DMS79 treated with DMSO at 0.1 percent for 48 hours (cell line): Measurements from ENCODE around the gene SECISBP2.

Experiments
- DNase-seq: peaks from one replicate; lab custom pipeline; 2025; lab: John Stamatoyannopoulos, UW

Gene SECISBP2

DNA sequence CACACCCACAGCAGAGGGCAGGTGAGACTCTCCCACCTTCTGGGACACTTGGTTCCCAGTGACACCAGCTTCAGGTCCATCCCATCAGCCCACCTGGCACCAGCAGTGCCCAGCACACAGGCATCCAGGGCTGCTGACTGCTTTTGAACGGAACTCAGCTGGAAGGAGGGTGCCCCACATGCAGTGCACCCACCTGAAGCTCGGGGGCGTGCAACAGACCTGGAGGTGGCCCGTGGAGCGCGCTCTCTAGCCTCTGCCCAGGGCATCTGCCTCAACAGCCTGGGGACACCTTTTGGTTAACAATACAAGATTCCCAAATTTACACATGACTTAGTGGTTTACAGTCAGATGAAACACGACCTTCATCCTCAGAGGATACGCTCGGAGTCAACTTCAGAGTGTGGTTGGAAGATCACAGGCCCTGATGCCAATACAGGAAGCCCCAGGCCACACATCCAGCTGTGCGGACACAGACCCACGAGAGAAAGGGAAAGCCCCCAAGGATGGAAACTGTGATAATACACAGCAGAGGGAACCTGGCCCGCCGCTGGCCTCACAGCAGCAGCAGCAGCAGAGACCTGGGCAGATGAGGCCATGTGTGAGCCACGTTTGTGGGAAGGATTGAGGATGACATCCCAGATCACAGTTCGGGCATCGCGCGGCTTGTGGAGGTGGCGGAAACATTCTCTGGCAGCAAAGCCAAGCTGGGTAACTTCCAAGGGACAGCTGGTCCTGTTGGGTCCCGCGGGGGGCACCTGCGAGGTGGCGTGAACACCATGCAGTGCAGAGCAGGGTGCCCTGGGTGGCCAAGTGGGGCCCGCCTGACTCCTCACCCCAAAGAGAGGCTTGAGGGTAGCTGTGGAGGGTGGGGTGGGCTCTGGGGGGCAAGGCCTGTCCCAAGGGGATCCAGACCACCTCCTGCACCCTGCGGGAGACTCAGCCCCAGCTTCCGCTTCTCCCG lies 64.0 kb downstream of the SECISBP2 start:
- DNase-seq, result no peak

DNA sequence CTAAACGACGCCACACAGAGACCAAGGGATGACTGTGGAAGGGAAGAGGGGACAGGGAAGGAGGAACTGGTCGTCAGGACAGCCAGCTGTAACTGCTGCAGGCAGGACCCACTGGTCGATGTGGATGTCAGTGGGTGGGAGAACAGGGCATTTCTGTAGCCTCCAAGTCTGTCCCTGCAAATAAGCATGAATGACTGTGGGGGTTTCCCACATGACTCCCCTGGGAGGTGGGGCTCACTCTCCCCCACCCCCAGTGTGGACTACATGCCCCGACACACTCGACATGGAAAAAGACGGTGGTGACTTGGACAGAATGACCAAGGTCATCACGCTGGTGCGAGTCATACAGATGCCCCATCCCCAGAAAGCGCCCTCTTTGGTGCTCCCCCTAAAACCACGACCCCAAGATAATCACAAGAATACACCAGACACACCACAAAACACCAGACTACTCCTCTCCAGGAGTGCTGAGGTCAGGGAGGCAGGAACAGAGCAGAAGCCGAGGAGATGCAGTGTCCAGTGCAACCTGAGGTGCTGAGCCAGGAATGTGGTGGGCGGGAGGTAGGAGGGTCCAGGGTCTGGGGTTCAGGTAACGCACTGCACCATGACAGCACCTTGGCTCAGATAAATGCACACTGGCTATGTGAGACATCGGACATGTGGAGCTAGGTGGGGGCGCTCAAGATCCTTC lies 64.9 kb downstream of the SECISBP2 start:
- no peak for DNase-seq

DNA sequence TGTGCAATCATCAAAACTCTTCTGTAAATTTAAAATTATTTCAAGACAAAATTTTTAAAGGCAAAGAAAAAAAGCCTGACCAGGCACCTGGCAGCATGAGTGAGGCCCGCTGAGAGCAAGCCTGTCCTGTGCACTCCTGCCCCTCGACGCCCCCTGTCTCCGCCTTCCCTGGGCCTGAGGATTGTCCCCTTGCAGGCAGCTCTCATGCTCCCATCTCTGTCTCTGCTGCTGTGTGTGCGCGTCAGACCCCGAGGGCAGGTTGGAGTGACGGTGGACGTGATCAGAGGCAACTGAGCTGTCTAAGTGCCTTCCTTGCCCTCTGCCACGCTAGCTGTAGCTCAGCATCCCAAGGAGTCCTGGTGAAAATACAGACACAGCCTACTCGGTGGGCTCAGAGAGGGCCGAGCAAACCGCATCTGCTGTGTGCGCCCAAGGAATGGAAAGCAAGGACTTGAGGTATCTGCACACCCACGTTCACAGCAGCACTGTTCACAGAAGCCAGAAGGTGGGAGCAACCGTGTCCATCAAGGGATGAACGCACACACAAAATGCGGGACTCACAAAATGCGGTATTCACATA lies 65.5 kb downstream of the SECISBP2 start:
- no peak for DNase-seq

DNA sequence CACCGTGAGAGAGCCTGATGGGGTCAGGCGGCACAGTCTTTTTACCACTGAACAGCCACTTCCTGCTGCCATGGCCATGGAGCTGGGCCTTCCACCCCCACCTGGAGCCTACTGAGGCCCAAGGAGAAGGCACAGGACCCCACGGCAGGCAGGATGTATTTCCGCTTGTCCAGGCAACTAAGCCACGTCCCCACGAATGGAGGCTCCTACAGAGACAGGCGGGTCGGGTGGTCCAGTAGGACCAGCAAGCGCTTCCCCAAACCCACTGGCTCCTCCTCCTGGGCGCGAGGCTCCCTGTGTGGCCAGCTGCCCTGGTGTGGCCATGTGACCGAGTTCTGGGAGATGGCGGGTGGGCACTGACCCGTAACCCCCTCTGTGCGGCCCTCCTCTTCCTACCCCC lies 66.5 kb downstream of the SECISBP2 start:
- no peak for DNase-seq

DNA sequence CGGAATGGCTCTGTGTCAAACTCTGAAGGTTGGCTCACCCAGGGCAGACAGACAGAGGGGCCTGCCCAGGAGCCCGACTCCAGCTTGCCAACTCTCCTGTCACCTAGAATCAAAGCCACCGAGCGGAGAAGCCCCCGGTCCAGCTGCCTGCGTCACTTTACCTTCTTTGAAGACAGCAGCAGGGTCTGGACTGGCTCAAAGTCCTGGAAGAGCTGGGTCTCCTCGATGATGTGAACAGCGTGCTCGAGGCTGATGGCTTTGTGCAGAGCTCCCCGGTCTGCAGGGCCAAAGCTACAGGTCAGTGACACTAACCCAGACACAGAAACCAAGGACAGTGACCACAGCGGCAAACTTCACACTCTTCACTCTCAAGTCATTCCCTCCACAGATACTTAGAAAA lies 67.9 kb downstream of the SECISBP2 start:
- DNase-seq, result no peak

DNA sequence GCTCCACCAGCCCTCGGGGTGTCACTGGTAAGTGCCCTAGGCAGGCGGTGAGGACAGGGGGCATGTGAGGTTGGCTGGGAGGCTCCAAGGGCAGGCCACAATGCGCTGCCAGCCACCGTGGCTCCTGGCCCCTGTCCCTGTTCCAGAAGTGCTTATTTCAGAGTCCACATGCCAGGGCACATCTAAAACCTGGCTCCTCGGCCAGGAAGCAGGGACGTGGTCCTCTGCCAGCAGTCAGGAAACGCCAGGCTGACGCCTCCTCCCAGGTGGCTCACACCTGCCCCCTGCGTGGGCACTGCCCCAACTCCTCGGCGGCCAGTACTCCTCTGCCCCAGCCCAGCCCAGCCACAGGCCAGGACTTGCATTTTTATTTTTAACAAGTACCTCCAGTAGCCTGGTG lies 68.5 kb downstream of the SECISBP2 start:
- DNase-seq, result no peak

DNA sequence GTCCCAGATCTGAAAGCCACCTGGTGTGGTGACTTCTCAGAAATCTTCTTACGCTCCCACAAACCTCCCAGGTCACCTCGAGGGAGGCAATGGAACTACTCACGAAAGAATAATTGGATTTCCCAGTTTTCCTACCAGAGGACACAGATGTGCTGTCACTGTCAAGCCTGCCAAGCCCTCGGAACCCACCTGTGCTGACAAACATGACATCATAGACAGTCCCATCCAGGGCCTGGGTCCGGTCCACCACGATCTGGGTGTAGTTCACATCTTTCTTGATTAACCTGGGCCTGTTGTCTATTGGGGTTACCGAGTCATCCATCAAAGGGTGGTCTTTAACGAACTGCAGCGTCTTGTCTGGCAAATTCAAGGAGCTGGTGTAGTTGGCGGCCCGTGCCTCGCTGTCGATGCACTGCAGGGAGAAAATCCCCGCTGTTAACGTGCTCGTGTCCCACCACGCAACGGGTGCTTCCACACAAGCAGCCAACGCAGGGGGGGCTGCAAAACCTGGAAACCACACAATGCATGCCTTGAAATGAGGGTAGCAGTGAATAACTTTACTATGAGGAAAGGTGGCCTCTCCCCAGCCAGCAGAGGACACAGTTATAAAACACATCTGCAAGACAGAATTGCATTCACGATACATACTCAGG lies 69.0 kb downstream of the SECISBP2 start:
- DNase-seq, result no peak

DNA sequence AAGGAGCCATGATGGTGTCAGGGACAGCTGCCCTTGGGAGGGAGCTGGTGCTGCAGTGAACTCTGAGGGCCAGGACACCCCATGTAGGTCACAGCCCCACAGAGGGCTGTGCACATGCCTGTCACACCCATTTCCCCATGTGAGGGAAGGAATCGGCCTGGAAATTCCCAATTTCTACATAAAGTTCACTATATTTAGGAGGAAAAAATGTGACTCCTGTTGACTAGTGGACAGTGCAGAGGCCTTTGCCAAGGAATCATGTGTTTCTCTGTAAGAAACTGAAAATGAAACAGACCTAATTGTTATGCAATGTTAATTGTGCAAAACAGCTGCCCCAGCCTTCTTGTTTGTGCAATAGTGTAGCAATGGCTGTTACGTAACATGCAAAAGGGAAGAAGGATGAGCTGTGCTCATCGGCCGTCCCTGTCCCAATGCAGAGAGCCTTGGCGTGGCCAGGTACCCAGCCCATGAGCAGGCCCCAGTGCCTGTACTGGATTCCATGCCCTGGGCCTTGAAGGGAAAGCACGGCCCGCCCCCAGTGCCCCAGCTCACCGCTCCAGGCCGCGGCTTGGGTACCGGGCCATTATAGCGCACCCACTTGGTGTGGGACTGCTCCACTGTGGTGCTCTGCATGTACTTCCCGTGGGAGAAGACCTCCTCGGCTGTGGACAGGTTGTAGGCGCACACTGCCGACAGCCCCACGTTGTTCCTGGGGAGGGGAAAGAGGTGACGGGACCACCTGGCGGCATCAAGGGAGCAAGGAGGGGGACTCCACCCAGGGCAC lies 70.0 kb downstream of the SECISBP2 start:
- no peak for DNase-seq

DNA sequence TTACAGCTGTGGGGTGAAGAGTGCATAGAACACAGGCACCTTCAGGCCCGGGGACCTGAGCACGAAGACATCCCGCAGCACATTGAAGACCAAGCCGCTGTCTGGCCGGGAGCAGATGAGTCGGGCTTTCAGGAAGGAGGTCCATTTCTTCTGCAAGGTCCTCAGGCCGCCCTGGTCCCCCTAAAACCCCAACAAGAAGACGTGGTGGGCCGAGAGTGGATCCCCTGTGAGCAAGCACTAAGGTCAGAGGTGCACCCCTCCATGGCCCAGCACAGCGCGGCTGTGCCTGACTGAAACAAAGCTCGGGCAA lies 70.5 kb downstream of the SECISBP2 start:
- no peak for DNase-seq

DNA sequence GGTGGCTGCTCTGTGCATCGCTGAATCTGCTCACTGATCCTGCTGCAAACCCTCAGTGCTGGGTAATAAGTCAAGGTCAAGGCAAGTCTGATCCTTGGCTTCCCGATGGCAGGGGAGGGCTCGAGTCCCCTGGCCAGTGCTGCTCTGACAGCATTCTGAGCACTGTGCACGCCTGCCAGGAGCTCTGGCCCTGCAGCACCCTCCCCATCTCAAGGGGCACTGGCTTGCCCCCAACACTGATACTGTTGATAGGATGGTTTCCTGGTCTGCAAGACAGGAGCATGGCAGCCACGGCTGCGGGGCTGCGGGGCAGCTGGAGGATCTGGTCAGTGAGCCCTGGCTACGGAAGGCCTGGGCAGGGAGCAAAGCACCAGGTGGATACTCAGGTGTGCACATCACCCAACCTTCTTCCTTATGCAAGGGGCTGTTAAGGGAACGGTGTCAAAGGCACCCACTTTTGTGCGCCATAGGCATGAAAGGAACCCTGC lies 71.8 kb downstream of the SECISBP2 start:
- DNase-seq, result no peak

DNA sequence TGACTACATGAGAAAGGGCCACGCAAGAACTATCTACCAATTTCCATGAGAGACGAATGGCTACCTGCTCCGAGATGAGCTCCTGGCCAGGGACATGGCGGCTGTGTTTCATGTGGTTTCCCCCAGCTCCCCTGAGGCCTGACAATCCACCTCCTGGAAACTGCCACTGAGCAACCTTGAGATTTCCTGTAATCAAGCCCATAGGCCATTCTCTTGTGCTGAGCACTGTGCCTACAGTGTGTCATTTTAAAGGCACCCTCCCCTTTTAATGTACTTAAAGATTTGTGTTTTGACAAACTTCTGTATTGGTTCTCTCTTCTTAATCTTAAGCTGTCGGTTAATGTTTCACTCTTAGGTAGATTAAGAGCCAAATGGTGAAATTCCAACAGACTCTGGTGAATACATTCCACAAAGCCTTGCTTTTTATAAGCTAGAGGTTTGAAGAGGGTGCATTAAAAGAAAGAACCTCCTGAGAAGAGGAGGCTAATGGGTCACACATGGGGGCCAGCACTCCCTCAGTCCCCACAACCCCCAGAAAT lies 72.3 kb downstream of the SECISBP2 start:
- DNase-seq, result no peak

DNA sequence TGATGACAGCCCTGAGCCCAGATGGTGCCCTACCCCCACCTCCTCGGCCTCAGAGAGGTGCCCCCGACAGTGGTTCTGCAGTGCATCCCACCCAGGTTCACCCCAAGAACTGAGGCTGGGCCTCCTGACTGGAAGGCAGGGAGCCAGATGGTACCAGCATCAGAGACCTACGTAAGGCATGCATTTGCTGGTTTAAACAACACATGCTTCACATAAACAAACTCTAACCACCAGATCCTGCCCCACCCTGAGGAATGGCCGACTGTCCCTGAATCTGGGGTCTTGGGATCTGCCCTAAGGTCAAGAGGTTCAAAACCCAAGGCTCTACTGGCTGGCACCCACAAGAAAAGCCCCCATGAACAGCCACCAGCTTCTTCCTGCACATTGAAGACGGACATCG lies 73.3 kb downstream of the SECISBP2 start:
- no peak for DNase-seq

DNA sequence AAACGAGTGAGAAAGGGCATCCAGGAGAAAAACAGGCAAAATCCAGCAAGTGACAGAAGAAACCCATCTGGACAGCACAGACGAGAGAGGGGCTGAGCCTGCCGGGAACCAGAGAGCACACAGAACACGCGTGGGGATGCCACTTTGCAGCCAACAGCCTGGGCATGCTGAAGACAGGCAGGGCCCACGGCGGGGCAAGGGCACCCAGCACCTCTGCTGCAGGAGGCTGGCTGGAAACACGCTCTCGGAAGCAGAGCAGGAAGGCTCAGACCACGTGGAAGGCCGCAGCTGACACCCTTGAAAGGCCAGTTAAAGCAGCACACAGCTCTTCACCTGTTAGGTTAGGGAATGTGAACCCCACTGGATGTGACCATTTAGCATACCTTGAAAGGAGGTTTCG lies 76.1 kb downstream of the SECISBP2 start:
- DNase-seq, result no peak

DNA sequence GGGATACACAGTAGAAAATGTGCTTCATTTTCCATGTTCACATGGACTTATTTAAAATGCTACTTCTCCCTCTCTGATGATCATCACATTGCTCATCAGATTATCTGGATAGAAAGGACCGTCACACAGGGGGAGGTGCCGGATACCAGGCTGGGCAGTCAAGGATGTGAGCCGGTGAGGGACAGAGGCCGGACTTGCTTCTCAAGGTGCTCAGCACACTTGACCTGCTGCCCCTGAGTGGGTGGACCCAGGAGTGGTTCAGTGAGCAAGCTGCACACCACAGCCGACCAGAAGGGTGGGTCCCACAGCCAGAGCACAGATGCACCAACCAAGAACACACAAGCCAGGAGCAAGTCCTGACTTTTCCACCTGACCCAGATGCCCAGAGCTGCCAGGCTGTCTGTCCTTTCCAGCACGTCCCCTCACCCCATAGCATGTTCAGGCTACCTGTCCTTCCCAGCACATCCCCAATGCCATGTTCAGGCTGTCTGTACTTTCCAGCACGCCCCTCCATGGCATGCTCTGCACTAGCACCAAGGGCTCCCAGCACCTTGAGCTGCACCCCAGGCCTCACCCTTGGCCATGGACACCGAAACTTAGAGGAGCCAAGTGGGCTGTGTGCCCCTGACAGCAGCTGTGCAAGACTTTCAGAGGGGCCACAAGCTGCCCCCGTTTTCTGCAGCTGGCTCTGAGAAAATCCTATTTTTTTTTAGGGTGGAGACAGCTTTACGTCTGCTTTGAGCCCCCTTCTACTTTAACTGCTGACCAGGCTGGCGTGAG lies 77.8 kb downstream of the SECISBP2 start:
- no peak for DNase-seq

DNA sequence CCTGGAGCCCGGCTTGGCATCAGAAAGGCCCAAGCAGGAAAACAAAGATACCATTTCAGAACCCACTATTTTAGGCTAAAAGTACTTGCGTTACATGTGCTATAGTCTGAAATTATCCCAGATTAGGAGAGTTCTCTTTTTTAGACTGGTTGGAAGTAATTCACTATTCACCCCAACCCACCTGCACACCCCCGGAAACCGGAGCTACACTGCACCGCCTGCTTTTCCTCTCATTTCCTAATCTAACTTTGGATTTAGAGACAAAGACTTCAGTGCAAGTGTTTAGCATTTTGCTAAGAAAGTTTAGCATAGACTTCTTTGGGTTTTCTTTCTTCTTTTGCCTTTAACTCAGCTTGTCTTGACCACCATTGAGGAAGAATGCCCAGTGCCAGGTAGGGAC lies 79.2 kb downstream of the SECISBP2 start:
- DNase-seq, result no peak

DNA sequence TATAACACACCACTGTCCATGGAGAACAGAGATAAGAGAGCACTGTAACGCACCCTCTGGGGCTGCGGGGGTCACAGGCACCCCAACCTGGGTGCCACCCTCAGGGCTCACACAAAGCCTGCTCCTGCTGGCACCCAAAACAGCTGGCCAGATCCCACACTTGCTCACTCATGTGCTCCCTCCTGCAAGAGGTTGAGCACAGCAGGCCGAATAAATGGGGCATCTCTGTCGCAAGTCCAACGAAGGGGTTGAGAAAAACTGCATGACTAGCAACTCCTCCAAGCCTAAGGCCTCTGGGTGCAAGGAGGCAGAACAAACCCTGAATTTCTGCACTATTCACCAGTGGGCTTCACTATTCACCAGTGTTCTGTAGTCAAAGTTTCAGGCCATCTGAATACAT lies 80.3 kb downstream of the SECISBP2 start:
- DNase-seq, result no peak

DNA sequence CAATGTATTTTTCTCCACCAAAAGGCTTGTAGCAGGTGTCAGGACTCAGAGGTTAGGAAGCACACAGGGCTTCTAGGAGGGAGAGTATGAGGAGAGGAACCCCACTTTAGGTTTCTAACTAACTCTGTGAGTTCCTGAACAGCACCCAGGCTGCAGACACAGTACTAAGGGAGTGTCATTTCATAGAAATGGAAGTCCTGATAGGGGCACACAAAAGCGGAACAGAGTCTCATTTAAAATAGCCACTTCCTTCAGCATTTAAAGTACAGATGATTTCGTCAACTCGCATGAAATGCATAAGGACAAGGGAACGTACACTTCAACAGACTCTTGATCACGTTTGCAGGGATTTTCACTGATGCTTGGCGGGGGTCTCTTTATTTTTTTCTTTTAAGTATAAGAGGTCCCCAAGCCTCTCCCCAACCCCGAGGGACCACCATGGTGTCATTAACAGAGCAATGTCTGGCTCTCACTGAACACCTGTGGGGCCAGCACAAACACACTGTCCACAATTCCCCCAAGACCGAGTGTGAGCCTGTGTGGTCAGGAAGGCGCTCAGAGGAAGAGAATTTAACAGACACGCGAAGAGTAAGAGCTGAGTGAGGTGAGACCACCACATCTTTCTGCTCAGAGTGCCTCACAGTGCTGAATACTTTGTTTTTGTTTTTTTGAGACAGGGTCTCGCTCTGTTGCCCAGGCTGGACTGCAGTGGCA lies 82.3 kb downstream of the SECISBP2 start:
- no peak for DNase-seq

DNA sequence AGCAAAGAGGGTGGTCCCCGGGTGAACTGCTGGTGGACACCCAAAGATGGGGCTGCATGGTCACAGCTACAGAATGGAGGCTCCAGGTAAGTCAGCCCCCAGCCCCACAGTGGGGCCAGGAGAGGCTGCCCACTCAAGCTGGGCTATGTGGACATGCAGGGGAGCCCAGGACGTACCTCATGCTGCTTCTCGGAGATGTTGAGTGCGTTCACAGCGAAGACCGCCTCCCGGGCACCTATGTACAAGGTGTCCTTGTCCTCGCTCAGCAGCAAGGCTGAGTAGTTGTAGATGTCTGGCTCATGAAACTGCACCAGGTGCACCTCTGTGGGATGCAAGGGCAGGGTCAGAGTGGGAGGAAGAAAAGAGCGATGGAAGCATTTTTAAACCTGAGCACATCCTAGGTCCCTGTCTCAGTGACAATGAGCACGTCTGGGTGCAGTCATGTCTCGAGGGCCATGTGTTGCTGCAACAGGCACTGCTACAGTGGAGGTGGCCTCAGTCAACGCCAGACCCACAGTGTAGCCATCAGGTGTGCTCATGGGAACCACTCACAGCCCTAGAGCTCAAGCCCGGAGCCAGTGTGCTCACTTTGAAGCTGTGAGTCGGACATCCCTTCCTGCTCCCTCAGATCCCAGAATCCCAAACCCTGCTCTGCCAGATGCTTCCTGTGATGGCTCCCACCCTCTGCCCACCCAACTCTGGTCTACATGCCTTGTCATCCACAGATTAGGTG lies 84.6 kb downstream of the SECISBP2 start:
- no peak for DNase-seq

DNA sequence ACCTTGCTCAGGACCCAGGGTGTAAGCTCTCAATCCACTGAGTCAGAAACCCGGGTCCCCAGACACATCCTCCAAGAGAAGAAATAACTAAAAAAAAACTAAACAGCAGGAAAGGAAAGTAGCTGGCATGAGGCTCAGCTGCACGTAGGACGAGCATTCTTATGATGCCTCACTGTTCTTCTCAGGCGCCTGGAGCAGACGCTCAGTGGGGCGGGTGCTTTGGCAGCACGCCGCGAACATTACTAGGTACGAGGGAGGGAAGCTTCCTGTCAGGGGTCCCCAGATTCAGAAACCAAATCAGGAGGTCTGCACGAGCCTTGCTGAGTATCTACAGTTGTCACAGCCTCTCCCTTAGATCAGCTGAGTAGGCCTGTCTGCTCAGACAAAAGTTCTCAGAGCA lies 85.8 kb downstream of the SECISBP2 start:
- DNase-seq, result no peak
